OCI-LY7 (cell line): Measurements from ENCODE around the gene PFKM. TPM values are rescaled to one million over a fixed set of nuclear protein-coding genes. Genes with fewer than 3 reads are reported as not detected.
A peak's percentile ranks its signal among the peaks of the same experiment; 100 is the strongest.

Source experiments
- BruUV-seq: library from RNA; stranded (reverse); fragments of 400-500 nt; replicated peaks from 2 replicates; lab custom pipeline; 2021; lab: Mats Ljungman, UMichigan
- CTCF ChIA-PET: fragments of 300-600 bp; sonication (Branson Sonifier 250); formaldehyde crosslinking; loops from one replicate; lab custom pipeline; 2022; ENCODE audit warnings: antibody characterized with exemption; ENCODE audit not compliant: unreplicated experiment; lab: Charles Lee
- POLR2A ChIA-PET: fragments of 300-600 bp; sonication (Branson Sonifier 250); formaldehyde crosslinking; loops from one replicate; lab custom pipeline; 2022; ENCODE audit warnings: antibody characterized with exemption; lab: Charles Lee
- DNase-seq: peaks from one replicate; pipeline ENCODE4 v3.0.0-alpha.2; 2015; ENCODE audit warnings: low spot score
- H2AFZ ChIP-seq: fragments of 200-600 bp; sonication (generic), shearing (Covaris generic); 2 replicates; pipeline ENCODE4 v1.6.1; 2014; ENCODE audit warnings: mild to moderate bottlenecking, antibody characterized with exemption, low read length, moderate library complexity
- H3K27ac ChIP-seq: fragments of 200-600 bp; sonication (generic); 2 replicates; pipeline ENCODE4 v1.5.1; 2014; ENCODE audit warnings: mixed run types, low read depth, mild to moderate bottlenecking, moderate library complexity, low read length, inconsistent platforms; ENCODE audit not compliant: poor library complexity, severe bottlenecking
- H3K36me3 ChIP-seq: fragments of 200-600 bp; sonication (generic); 2 replicates; pipeline ENCODE4 v1.6.1; 2014; ENCODE audit warnings: mild to moderate bottlenecking, antibody characterized with exemption, low read length, moderate library complexity, mixed read lengths; ENCODE audit not compliant: insufficient read depth
- H3K4me1 ChIP-seq: fragments of 200-600 bp; sonication (generic); 2 replicates; pipeline ENCODE4 v1.5.1; 2014; ENCODE audit warnings: mild to moderate bottlenecking, low read length; ENCODE audit not compliant: insufficient read depth, poor library complexity, severe bottlenecking
- H3K4me2 ChIP-seq: fragments of 200-600 bp; sonication (generic); 2 replicates; pipeline ENCODE4 v1.6.1; 2014; ENCODE audit warnings: mild to moderate bottlenecking, low read length
- H3K4me3 ChIP-seq: fragments of 200-600 bp; sonication (generic); 2 replicates; pipeline ENCODE4 v1.5.1; 2014; ENCODE audit warnings: mild to moderate bottlenecking, low read depth, low read length; ENCODE audit not compliant: poor library complexity, severe bottlenecking
- H3K79me2 ChIP-seq: fragments of 200-600 bp; sonication (generic); 2 replicates; pipeline ENCODE4 v1.6.1; 2016; ENCODE audit warnings: low read depth, mild to moderate bottlenecking, low read length, moderate library complexity, mixed read lengths; ENCODE audit not compliant: insufficient read depth
- H3K9me2 ChIP-seq: fragments of 200-600 bp; sonication (generic); 2 replicates; pipeline ENCODE4 v1.6.1; 2016; ENCODE audit warnings: mild to moderate bottlenecking, low read length, mixed read lengths; ENCODE audit not compliant: insufficient read depth
- H3K9me3 ChIP-seq: fragments of 200-600 bp; sonication (generic); 2 replicates; pipeline ENCODE4 v1.6.1; 2014; ENCODE audit warnings: mild to moderate bottlenecking, mixed run types, low read length, mixed read lengths
- H4K20me1 ChIP-seq: fragments of 200-600 bp; sonication (generic); 2 replicates; pipeline ENCODE4 v1.6.1; 2014; ENCODE audit warnings: mild to moderate bottlenecking, antibody characterized with exemption, low read length, moderate library complexity, mixed read lengths; ENCODE audit not compliant: insufficient read depth
- EZH2phosphoT487 ChIP-seq: fragments of 200-600 bp; sonication (generic); IDR thresholded peaks from 2 replicates; pipeline ENCODE4 v1.6.1; 2018; ENCODE audit warnings: low read depth, borderline replicate concordance, mild to moderate bottlenecking, mixed run types, antibody characterized with exemption, low read length, moderate library complexity, mixed read lengths
- intact Hi-C: fragments of 100-400 bp; cut with micrococcal nuclease; formaldehyde crosslinking; loops from one replicate; pipeline ENCODE4 v1.10.0; 2022; ENCODE audit not compliant: unreplicated experiment
- total RNA-seq, 2 experiments: library from RNA; depleted of rRNA in 1 of 2; stranded (reverse); fragments of >200 nt in 1 of 2; shearing (Covaris generic) in 1 of 2; gene quantifications; 2 replicates each; pipeline ENCODE4 v1.2.3, GENCODE V29; 2014 to 2022
- TF ChIP-seq, protein P1 (sequence below): fragments of 200-600 bp; sonication (generic); conservative IDR thresholded peaks from 2 replicates; pipeline ENCODE4 v1.5.1; 2014; ENCODE audit warnings: mild to moderate bottlenecking, antibody characterized with exemption, low read length, moderate library complexity, mixed read lengths

The PFKM gene
- total RNA-seq, 2 experiments from 2014 or later = 37.4 to 80.1 TPM

DNA sequence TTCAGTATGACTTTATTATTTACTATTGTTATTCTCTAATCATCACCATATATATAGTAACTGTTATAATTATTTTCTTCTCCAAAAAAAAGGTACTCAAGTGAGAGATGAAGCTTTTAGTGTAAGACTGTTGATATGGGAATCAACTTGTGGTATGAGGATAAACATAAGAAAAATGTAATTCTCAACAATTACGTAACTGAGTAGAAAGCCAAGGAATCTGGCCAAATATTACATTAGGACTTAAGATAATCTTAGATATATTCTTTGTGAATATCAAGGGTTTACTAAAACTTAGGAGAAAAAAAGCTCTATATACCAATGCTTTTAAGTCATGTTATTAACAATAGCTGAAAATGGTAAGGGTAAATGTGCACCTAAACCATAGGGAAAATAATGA lies 26.6 kb upstream of the PFKM start:
- POLR2A ChIA-PET = interaction anchor here (0.6 to 1.2 kb wide), 5 partner anchors 13 to 557 kb away, joined by 3 to 7 read pairs (median 4); partner anchors contain the start of gene SENP1
- TF ChIP-seq EZH2phosphoT487 = no peak
- TF ChIP-seq, protein P1, sequence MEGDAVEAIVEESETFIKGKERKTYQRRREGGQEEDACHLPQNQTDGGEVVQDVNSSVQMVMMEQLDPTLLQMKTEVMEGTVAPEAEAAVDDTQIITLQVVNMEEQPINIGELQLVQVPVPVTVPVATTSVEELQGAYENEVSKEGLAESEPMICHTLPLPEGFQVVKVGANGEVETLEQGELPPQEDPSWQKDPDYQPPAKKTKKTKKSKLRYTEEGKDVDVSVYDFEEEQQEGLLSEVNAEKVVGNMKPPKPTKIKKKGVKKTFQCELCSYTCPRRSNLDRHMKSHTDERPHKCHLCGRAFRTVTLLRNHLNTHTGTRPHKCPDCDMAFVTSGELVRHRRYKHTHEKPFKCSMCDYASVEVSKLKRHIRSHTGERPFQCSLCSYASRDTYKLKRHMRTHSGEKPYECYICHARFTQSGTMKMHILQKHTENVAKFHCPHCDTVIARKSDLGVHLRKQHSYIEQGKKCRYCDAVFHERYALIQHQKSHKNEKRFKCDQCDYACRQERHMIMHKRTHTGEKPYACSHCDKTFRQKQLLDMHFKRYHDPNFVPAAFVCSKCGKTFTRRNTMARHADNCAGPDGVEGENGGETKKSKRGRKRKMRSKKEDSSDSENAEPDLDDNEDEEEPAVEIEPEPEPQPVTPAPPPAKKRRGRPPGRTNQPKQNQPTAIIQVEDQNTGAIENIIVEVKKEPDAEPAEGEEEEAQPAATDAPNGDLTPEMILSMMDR = no peak
- Histone ChIP-seq H3K36me3 (peaks cover 90% of the 10 kb centered on the region), H3K9me3 (no peaks in the 10 kb centered on the region), H3K79me2 (peaks cover 6% of the 10 kb centered on the region; the same call in 1 of the 2 replicates), H2AFZ (no peak overlapping the region), H3K27ac (no peak overlapping the region), H3K4me2 (no peak overlapping the region), H4K20me1 (no peaks in the 10 kb centered on the region), H3K9me2 (no peaks in the 10 kb centered on the region), H3K4me3 (no peak overlapping the region), H3K4me1 (peaks cover 22% of the 10 kb centered on the region)
- BruUV-seq = no TSS peak
- no peak for DNase-seq
- intact Hi-C loops = no loop called here
- CTCF ChIA-PET = no interaction called here

DNA sequence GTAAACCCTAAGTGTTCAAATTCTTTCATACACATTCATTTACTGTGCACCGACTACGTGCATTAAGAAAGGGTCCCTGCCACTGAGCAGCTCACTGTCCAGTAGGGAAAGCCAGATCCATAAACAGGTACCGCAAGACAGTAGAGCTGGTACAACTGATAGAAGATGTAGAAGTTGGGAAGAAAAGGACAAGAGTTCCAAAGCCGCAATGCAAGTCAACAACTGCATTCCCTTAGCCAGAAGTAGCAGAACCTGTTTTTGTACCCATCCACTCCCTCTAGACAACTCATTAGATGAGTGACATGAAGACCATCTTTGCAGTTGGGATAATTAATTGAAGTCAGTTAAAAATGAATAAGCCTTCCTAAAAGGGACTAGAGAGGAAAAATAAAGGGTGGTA lies 14.6 kb upstream of the PFKM start:
- POLR2A ChIA-PET = interaction anchor here (0.7 to 7.3 kb wide), 4 partner anchors 15 to 53 kb away, joined by 3 to 62 read pairs (median 4); partner anchors contain the start of genes ASB8 and PFKM

More for the DNA sequence above, 14.6 kb upstream of the PFKM start:
- peaks cover 60% of the 10 kb centered on the region for H3K79me2 ChIP-seq
- CTCF ChIA-PET = interaction anchor here (1.0 kb wide), 1 partner anchor 53 kb away, joined by 3 read pairs; the partner anchor contains the start of gene ASB8
- intact Hi-C loops = no loop called here
- H3K4me3 ChIP-seq = peak overlapping the region; percentile 96
- peaks cover 40% of the 10 kb centered on the region for H3K4me1 ChIP-seq
- H4K20me1 ChIP-seq = no peaks in the 10 kb centered on the region
- BruUV-seq = no TSS peak
- TF ChIP-seq, protein P1 = no peak
- no peak for TF ChIP-seq EZH2phosphoT487
- peak; percentile 19 for DNase-seq
- no peaks in the 10 kb centered on the region for H3K9me2 ChIP-seq
- no peaks in the 10 kb centered on the region for H3K9me3 ChIP-seq
- peak overlapping the region; percentile 96 for H3K4me2 ChIP-seq
- peak overlapping the region; percentile 94 for H3K27ac ChIP-seq
- peaks cover 28% of the 10 kb centered on the region for H3K36me3 ChIP-seq
- H2AFZ ChIP-seq = no peak overlapping the region
